GM19463 (cell line): ENCODE results near the gene RCL1.
"Not testable (repeated sequence)": the region's sequence is repeated elsewhere in the genome, so short reads cannot be mapped to it uniquely, and the experiment has no call there.

Source experiments
- ATAC-seq: cut with Tn5 transposase; IDR thresholded peaks from one replicate; pipeline ENCODE4 v1.9.1; 2021; ENCODE audit warnings: mild to moderate bottlenecking, moderate library complexity; ENCODE audit not compliant: unreplicated experiment

Gene RCL1

DNA sequence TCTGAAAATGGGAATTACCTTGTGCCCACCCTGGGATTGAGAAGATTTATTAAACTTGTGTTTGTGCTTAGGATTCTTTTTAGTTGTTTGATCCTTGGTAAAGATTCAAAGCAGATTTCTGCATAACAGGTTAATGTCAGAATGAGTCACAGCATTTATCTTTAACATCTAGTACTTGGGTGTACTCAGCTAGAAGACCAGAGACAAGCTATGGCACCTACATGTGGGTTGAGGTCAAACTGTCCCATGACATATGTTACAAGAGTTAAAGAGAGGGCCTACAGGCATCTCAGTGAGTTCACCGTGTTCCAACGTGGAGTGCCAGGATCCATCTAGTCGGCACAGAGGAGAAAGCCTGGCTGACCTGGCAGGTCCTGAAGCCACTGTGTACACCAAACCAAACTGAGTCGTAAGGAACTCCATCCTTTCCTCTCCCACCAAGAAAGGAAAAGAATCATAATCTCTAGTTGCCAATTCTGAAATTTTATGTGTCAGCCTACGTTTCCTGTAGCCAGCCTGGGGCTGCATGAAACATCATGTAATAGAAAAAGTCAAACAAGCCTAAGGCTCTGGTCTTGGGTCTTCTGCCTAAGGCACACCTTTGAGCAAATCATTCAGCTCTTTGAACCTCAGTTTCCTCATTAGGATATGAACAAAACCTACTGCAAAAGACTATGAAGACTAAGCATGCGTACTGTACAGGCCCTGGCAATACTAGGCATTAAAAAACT, 73.7 kb downstream of the RCL1 start:
- ATAC-seq, result no peak

DNA sequence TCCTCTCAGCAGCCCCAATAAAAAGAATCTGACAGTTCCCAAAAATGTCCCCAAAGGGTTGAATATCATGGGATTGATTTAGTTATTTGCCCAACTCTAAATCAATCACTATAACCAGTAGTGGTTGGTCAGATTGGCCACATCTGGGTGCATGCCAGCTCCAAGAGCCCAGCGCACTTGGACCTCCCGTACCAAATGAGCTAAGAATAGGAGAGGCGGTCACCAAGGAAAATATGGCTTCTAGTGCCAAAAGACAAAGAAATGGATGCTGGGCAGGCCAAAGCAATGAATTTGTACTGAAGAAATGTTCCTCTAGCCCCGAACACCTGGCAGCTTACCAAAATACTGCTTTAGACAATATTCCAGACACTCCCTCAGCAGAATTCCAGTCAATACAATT, 80.3 kb downstream of the RCL1 start:
- no peak for ATAC-seq

- no peak for ATAC-seq
These were observed 82.8 kb downstream of the RCL1 start for GRCh38 chr9:4875559-4875958.

- ATAC-seq, result no peak
These were observed 86.4 kb downstream of the RCL1 start for GRCh38 chr9:4879115-4879558.

DNA sequence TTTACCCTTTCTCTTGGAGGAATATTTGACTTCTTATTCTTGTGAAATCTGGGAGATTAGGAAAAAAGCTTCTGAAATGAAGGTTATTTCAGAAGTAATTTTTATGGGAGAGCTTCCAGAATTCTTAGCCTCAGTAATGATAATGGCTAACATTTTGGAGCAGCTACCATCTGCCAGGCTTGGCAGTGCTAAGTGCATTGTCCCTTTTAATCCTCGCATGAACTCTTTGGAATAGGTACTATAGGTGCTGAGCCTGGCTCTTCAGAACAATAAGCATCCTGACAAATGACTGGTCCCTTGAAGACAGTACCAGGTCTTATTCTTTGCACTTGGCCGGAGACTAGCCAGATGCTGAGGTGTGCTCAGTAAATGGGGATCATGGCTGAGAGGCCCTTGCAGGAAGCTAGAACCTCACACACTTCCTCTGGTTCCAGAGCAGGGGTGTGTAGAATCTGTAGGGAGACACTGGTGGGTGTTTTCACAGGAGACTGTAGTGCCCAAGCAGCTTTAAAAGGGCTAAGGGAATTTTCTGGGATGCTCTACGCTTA, 90.7 kb downstream of the RCL1 start:
- no peak for ATAC-seq

GRCh38 chr9:4886698-4887097, 94.0 kb downstream of the RCL1 start:
- ATAC-seq, result peak; percentile 98

- no peak for ATAC-seq
These were observed 94.8 kb downstream of the RCL1 start for GRCh38 chr9:4887556-4887955.

GRCh38 chr9:4890242-4890641, 97.5 kb downstream of the RCL1 start:
- no peak for ATAC-seq

DNA sequence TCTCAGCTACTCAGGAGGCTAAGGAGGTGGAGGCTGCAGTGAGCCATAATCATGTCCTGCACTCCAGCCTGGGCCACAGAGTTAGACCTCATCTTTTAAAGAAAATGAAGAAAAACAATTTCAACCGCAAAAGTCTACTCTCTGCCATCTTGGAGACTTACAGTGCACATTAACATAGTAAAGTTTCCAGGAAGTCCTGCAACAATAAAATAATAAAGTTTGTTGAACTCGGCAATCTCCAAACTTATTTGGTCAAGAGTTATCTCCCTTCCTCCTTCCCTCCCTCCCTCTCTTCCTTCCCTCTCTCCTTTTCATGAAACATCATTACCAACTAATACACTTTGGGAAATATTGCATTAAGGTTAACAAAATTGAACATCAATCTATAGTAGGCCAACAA, 98.2 kb downstream of the RCL1 start:
- no peak for ATAC-seq

DNA sequence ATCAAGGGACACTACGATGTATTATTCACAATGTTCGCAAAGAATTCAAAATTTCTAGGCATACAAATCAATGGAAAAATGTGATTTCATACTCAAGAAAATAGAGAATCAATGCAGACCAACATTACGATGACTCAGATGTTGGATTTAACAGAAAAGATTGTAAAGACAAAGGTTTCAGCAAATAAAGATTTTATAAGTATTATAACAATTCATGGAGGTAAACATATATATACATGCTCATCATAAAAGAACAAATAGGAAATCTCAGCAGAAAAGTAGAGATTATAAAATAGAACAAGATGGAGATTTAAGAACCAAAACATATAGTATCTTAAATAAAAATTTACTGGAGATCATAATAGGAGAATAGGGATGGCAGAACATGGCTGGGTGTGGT, 98.9 kb downstream of the RCL1 start:
- ATAC-seq, result no peak

DNA sequence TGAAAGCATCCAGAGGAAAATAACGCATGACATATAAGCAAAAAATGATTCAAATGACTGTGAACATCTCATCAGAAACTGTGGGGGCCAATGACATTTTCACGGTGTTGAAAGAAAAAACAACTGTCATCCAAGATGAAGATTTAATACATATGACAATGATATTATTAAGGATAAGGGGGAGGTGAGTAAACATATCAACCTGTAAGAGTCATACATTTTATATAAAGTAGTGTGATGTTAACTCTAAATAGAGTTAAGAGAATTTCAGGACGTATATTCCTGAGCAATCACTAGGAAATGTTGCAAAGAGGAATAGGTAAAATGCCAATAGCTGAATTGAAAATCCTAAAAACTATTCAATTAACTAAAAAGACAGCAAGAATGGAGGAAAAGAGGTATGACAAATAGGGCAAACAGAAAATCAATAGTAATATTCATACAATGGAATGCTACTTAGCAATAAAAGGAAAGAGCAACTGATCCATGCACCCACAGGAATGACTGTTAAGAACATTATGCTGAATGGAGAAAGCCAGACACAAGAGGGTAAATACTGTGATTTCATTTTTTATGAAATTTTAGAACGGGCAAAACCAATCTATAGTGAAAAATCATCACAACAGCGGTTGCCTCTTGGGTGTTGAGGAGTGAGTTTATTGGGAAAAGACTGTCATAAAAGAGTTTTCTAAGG, 99.9 kb downstream of the RCL1 start:
- no peak for ATAC-seq

DNA sequence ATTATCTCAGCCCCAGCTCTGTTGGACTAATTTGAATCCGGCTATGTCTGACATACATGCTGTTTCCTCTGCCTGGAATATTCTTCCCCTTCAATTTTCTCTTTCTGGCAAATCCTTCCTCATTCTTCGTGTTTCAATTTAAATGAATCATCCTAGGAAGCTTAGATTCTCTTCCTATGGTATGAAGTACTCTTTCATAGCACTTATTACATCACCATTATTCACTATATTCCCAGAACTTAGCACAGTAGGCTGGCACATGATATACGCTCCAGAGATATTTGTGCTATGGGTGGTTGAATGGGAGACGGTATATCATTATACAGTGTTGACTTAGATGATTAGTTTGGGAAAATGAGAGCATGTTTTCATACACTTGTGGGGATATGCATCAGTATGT, 101.3 kb downstream of the RCL1 start:
- no peak for ATAC-seq

GRCh38 chr9:4899853-4900252, 107.1 kb downstream of the RCL1 start:
- ATAC-seq, result not testable (repeated sequence)

- ATAC-seq, result not testable (repeated sequence)
These were observed 108.8 kb downstream of the RCL1 start for GRCh38 chr9:4901401-4902134.

DNA sequence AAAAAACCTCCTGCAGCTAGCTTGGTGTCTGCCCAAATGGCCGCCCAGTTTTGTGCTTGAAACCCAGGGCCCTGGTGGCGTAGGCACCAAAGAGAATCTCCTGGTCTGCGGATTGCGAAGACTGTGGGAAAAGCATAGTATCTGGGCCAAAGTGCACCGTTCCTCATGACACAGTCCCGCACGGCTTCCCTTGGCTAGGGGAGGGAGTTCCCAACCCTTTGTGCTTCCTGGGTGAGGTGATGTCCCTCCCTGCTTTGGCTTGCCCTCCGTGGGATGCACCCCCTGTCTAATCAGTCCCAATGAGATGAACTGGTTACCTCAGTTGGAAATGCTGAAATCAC, 109.4 kb downstream of the RCL1 start:
- ATAC-seq, result no peak

GRCh38 chr9:4904322-4905134, 111.8 kb downstream of the RCL1 start:
- no peak for ATAC-seq

GRCh38 chr9:4905135-4905490, 112.4 kb downstream of the RCL1 start:
- no peak for ATAC-seq
